H1 (cell line): ENCODE measurements around the gene SGK2. TPM values are rescaled to one million over a fixed set of nuclear protein-coding genes. Genes with fewer than 3 reads are reported as not detected.

Experiments used
- CTCF ChIA-PET: fragments of 300-600 bp; sonication (Branson Sonifier 250); formaldehyde crosslinking; loops from one replicate; lab custom pipeline; 2021; ENCODE audit not compliant: partially characterized antibody; lab: Charles Lee
- POLR2A ChIA-PET: fragments of 300-600 bp; sonication (Branson Sonifier 250); formaldehyde crosslinking; loops from one replicate; lab custom pipeline; 2021; ENCODE audit warnings: inconsistent platforms; ENCODE audit not compliant: partially characterized antibody; lab: Charles Lee
- DNase-seq, 2 experiments: peaks; one replicate each; pipeline versions ENCODE4 v3.0.0 to v3.0.0-alpha.2; 2010 to 2022; ENCODE audit warnings: low spot score in 2 of 2, low read depth in 1 of 2, mixed read lengths in 1 of 2
- FAIRE-seq: peaks from 2 replicates; lab custom pipeline; 2011; peaks lifted over from hg19 to GRCh38; lab: Jason Lieb, UNC
- H2AFZ ChIP-seq: 2 replicates; pipeline ENCODE4 v1.8.1; 2012; ENCODE audit warnings: low read length, inconsistent platforms
- H2AK5ac ChIP-seq: 2 replicates; pipeline ENCODE4 v1.6.1; 2013; ENCODE audit warnings: low read depth, low read length
- H2BK120ac ChIP-seq: replicated peaks from 2 replicates; pipeline ENCODE3; 2013; ENCODE audit warnings: low read depth, low read length, inconsistent platforms
- H2BK12ac ChIP-seq: 2 replicates; pipeline ENCODE4 v1.6.1; 2013; ENCODE audit warnings: low read depth, low read length
- H2BK15ac ChIP-seq: 2 replicates; pipeline ENCODE4 v1.6.1; 2013; ENCODE audit warnings: low read length
- H2BK20ac ChIP-seq: 2 replicates; pipeline ENCODE4 v1.6.1; 2013; ENCODE audit warnings: low read length
- H2BK5ac ChIP-seq: 2 replicates; pipeline ENCODE4 v1.6.1; 2013; ENCODE audit warnings: low read depth, low read length
- H3K14ac ChIP-seq: 2 replicates; pipeline ENCODE4 v1.6.1; 2013; ENCODE audit warnings: inconsistent platforms; ENCODE audit not compliant: insufficient read length
- H3K18ac ChIP-seq: 2 replicates; pipeline ENCODE4 v1.6.1; 2013; ENCODE audit warnings: low read length; ENCODE audit errors: extremely low read depth
- H3K23ac ChIP-seq: 2 replicates; pipeline ENCODE4 v1.6.1; 2013; ENCODE audit warnings: inconsistent platforms; ENCODE audit not compliant: insufficient read length
- H3K23me2 ChIP-seq: 2 replicates; pipeline ENCODE4 v1.6.1; 2013; ENCODE audit warnings: low read depth, low read length
- H3K27ac ChIP-seq: 2 replicates; pipeline ENCODE4 v1.6.1; 2011; ENCODE audit warnings: low read depth, low read length, inconsistent platforms
- H3K27me3 ChIP-seq, 4 experiments: replicated peaks in 1 of 4; 1 replicate in 1 of 4; 2 replicates in 3 of 4; pipeline versions ENCODE4 v1.6.1 to v1.8.1; 2011 to 2013; ENCODE audit warnings: low read length in 3 of 4, mild to moderate bottlenecking in 3 of 4, inconsistent platforms in 2 of 4, mixed read lengths in 2 of 4, moderate library complexity in 1 of 4; ENCODE audit not compliant: control insufficient read depth in 3 of 4, insufficient read depth in 3 of 4; ENCODE audit errors: extremely low read depth in 1 of 4
- H3K36me3 ChIP-seq, 4 experiments: 2 replicates each; pipeline versions ENCODE4 v1.6.1 to v1.8.1; 2011 to 2013; ENCODE audit warnings: mild to moderate bottlenecking in 4 of 4, low read length in 3 of 4, moderate library complexity in 2 of 4, control low read depth in 1 of 4, inconsistent platforms in 1 of 4; ENCODE audit not compliant: insufficient read depth in 4 of 4, control insufficient read depth in 2 of 4
- H3K4ac ChIP-seq: replicated peaks from 2 replicates; pipeline ENCODE3; 2013; ENCODE audit warnings: low read length, low read depth, mixed read lengths, inconsistent platforms; ENCODE audit not compliant: insufficient read length
- H3K4me1 ChIP-seq, 4 experiments: replicated peaks in 1 of 4; 1 replicate in 1 of 4; 2 replicates in 3 of 4; pipeline versions ENCODE4 v1.6.1 to v1.8.1; 2011 to 2013; ENCODE audit warnings: low read length in 3 of 4, inconsistent platforms in 2 of 4, mixed read lengths in 1 of 4; ENCODE audit not compliant: insufficient read depth in 4 of 4, control insufficient read depth in 3 of 4
- H3K4me2 ChIP-seq, 2 experiments: 2 replicates each; pipeline versions ENCODE4 v1.6.1 to v1.8.1; 2011 to 2013; ENCODE audit warnings: low read depth in 2 of 2, low read length in 2 of 2, control low read depth in 1 of 2, inconsistent platforms in 1 of 2, mild to moderate bottlenecking in 1 of 2; ENCODE audit not compliant: insufficient read depth in 1 of 2
- H3K4me3 ChIP-seq, 4 experiments: fragments of 200-600, 300-600 bp in 1 of 4; sonication (generic), shearing (Covaris generic), sonication (Bioruptor Twin) in 1 of 4; 2 replicates each; pipeline versions ENCODE4 v1.5.1 to v1.8.1; 2011 to 2016; ENCODE audit warnings: low read length in 4 of 4, low read depth in 3 of 4, control low read depth in 2 of 4, inconsistent platforms in 2 of 4, mild to moderate bottlenecking in 2 of 4, mixed read lengths in 1 of 4, moderate library complexity in 1 of 4; ENCODE audit not compliant: insufficient read depth in 2 of 4; ENCODE audit errors: extremely low read depth in 1 of 4
- H3K56ac ChIP-seq: replicated peaks from 2 replicates; pipeline ENCODE3; 2013; ENCODE audit warnings: low read depth, mild to moderate bottlenecking, mixed read lengths, low read length, inconsistent platforms; ENCODE audit not compliant: insufficient read length
- H3K79me1 ChIP-seq: 2 replicates; pipeline ENCODE4 v1.6.1; 2013; ENCODE audit warnings: low read depth, low read length, control low read depth
- H3K79me2 ChIP-seq, 2 experiments: 2 replicates each; pipeline versions ENCODE4 v1.6.1 to v1.8.1; 2012 to 2013; ENCODE audit warnings: low read length in 2 of 2, mild to moderate bottlenecking in 2 of 2, inconsistent platforms in 1 of 2; ENCODE audit not compliant: insufficient read depth in 2 of 2, control insufficient read depth in 1 of 2
- H3K9ac ChIP-seq, 4 experiments: replicated peaks in 1 of 4; 1 replicate in 1 of 4; 2 replicates in 3 of 4; pipeline versions ENCODE4 v1.6.1 to v1.8.1; 2011 to 2013; ENCODE audit warnings: low read depth in 3 of 4, low read length in 3 of 4, control low read depth in 2 of 4, mild to moderate bottlenecking in 2 of 4, moderate library complexity in 2 of 4, inconsistent platforms in 1 of 4; ENCODE audit errors: extremely low read depth in 1 of 4
- H3K9me3 ChIP-seq, 2 experiments: 2 replicates each; pipeline versions ENCODE4 v1.6.1 to v1.8.1; 2012 to 2013; ENCODE audit warnings: mild to moderate bottlenecking in 2 of 2, moderate library complexity in 2 of 2, control low read depth in 1 of 2, inconsistent platforms in 1 of 2, low read depth in 1 of 2, low read length in 1 of 2, mixed read lengths in 1 of 2; ENCODE audit not compliant: insufficient read depth in 2 of 2
- H4K20me1 ChIP-seq, 2 experiments: replicated peaks in 1 of 2; 2 replicates each; pipeline versions ENCODE3 to v1.8.1; 2011 to 2013; ENCODE audit warnings: inconsistent platforms in 2 of 2, low read length in 2 of 2, mild to moderate bottlenecking in 1 of 2; ENCODE audit not compliant: insufficient read depth in 2 of 2, control insufficient read depth in 1 of 2
- H4K5ac ChIP-seq: 2 replicates; pipeline ENCODE4 v1.6.1; 2013; ENCODE audit warnings: low read length, low read depth, mixed read lengths, inconsistent platforms; ENCODE audit not compliant: insufficient read length
- H4K8ac ChIP-seq: 2 replicates; pipeline ENCODE4 v1.8.0; 2013; ENCODE audit warnings: mild to moderate bottlenecking, moderate library complexity, low read length, inconsistent platforms; ENCODE audit not compliant: insufficient read depth; ENCODE audit errors: extremely low read depth
- H4K91ac ChIP-seq: replicated peaks from 2 replicates; pipeline ENCODE3; 2013; ENCODE audit warnings: low read length, mixed read lengths, inconsistent platforms; ENCODE audit not compliant: insufficient read length
- BACH1 ChIP-seq: IDR thresholded peaks from 2 replicates; pipeline ENCODE4 v1.6.1; 2012; ENCODE audit warnings: low read length, improper control_type of control experiment
- BRCA1 ChIP-seq: IDR thresholded peaks from 2 replicates; pipeline ENCODE4 v1.6.1; 2012; ENCODE audit warnings: low read depth, low read length, improper control_type of control experiment
- CEBPB ChIP-seq: IDR thresholded peaks from 2 replicates; pipeline ENCODE4 v1.6.1; 2012; ENCODE audit warnings: low read depth, low read length
- CTBP2 ChIP-seq: IDR thresholded peaks from 2 replicates; pipeline ENCODE4 v1.7.0; 2011; ENCODE audit warnings: borderline replicate concordance, mild to moderate bottlenecking, moderate library complexity, mixed read lengths, low read length; ENCODE audit not compliant: insufficient read depth, insufficient read length
- HDAC6 ChIP-seq: IDR thresholded peaks from one replicate; pipeline ENCODE4 v1.7.1; 2012; ENCODE audit warnings: low read depth, mild to moderate bottlenecking, inconsistent platforms, low read length, moderate library complexity
- KDM5A ChIP-seq: fragments of 200-600 bp; IDR thresholded peaks from 2 replicates; pipeline ENCODE4 v1.7.1; 2012; ENCODE audit warnings: mild to moderate bottlenecking, low read length, inconsistent platforms, mixed read lengths
- POLR2A ChIP-seq, 2 experiments: IDR thresholded peaks; 1 replicate in 1 of 2; 2 replicates in 1 of 2; pipeline ENCODE4 v1.6.1; 2011; ENCODE audit warnings: low read depth in 2 of 2, low read length in 2 of 2, mild to moderate bottlenecking in 2 of 2; ENCODE audit errors: control extremely low read depth in 1 of 2
- POU5F1 ChIP-seq: IDR thresholded peaks from 2 replicates; pipeline ENCODE4 v1.6.1; 2011; ENCODE audit warnings: low read depth, mild to moderate bottlenecking, low read length, moderate library complexity
- RBBP5 ChIP-seq: IDR thresholded peaks from 2 replicates; pipeline ENCODE4 v1.7.1; 2012; ENCODE audit warnings: low read depth, mild to moderate bottlenecking, inconsistent platforms, low read length, moderate library complexity, borderline replicate concordance
- RXRA ChIP-seq: IDR thresholded peaks from 2 replicates; pipeline ENCODE4 v1.6.1; 2011; ENCODE audit warnings: low read depth, mild to moderate bottlenecking, low read length, moderate library complexity; ENCODE audit not compliant: insufficient read depth
- SP4 ChIP-seq: IDR thresholded peaks from 2 replicates; pipeline ENCODE4 v1.6.1; 2012; ENCODE audit warnings: low read length, inconsistent platforms
- YY1 ChIP-seq: IDR thresholded peaks from 2 replicates; pipeline ENCODE4 v1.6.1; 2011; ENCODE audit warnings: low read depth, mild to moderate bottlenecking, low read length
- WGBS, 2 experiments: shearing (Covaris generic) in 1 of 2; methylation state at CpG; one replicate each; pipeline versions ENCODE4 v1.1.6 to v1.1.7; 2013 to 2015; ENCODE audit warnings: low lambda C conversion rate in 2 of 2, mixed read lengths in 2 of 2, inconsistent platforms in 1 of 2, low coverage in 1 of 2, missing lambda C conversion rate in 1 of 2; ENCODE audit not compliant: insufficient replicate concordance in 2 of 2, insufficient coverage in 1 of 2, insufficient read length in 1 of 2; ENCODE audit errors: extremely low coverage in 1 of 2, missing lambda C conversion rate in 1 of 2; 5-methylcytosine and 5-hydroxymethylcytosine counted together
- polyA plus RNA-seq, 7 experiments: library from polyadenylated mRNA; depleted of rRNA in 3 of 7; stranded (reverse) in 5 of 7; unstranded in 2 of 7; fragments of >200 nt in 5 of 7; fragments of 200-250 nt in 2 of 7; gene quantifications; 1 replicate in 5 of 7; 2 replicates in 1 of 7; 4 replicates in 1 of 7; pipeline versions ENCODE4 v1.2.1 to v1.2.3, GENCODE V29; 2011 to 2013; ENCODE audit warnings: missing spikeins in 2 of 7, mixed read lengths in 2 of 7
- total RNA-seq: library from RNA; stranded (reverse); fragmentation: NEBNext Ultra II Directional; extraction: Animal tissue kit (Norgen Biotek cat#: 25700); gene quantifications from 2 replicates; pipeline ENCODE4 v1.2.1, GENCODE V29; 2021
- TF ChIP-seq, protein P1 (sequence below): IDR thresholded peaks from 2 replicates; pipeline ENCODE4 v1.6.1; 2011; ENCODE audit warnings: low read depth, mild to moderate bottlenecking, low read length; ENCODE audit not compliant: insufficient read depth
- TF ChIP-seq, protein P2 (sequence below): IDR thresholded peaks from 2 replicates; pipeline ENCODE4 v1.6.1; 2011; ENCODE audit warnings: low read length, improper control_type of control experiment

Gene SGK2
- total and polyA plus RNA-seq, 2 of the 8 experiments (the other 6 are each of a cell fraction or from before 2014, with no cell fraction given), result 0.21 TPM; not detected in 1

DNA sequence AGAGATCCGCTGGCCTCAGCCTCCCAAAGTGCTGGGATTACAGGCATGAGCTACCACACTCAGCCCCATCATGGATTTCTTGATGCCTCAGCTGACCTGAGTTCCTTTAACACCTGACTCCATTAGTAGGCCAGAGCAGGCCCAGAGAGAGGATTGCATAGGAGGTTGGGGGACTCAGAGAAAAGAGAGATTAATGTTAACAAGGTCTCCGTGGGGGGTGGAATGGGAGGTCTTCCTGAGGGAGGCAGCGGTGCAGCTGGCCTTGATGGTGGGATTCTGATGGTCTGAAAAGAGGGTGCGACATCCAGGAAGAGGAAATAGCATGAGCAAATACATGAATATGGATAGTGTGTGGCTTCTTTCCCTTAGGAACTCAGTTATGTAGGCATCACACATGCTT, 9.9 kb downstream of the SGK2 start:
- Histone ChIP-seq H3K56ac (no peak overlapping the region), H3K9ac (no peak overlapping the region), H3K79me1 (no peaks in the 10 kb centered on the region), H2BK5ac (no peak overlapping the region), H3K14ac (no peak overlapping the region), H3K4me3 (no peak overlapping the region), H3K36me3 (no peaks in the 10 kb centered on the region), H4K5ac (no peak overlapping the region), H2AFZ (no peak overlapping the region), H4K20me1 (no peaks in the 10 kb centered on the region), H3K23ac (no peak overlapping the region), H2BK12ac (no peak overlapping the region), H2BK15ac (no peak overlapping the region), H3K4ac (no peak overlapping the region), H2AK5ac (no peak overlapping the region), H3K23me2 (peaks cover 3% of the 10 kb centered on the region; the same call in 1 of the 2 replicates), H3K27ac (no peak overlapping the region), H3K18ac (no peak overlapping the region), H2BK120ac (no peak overlapping the region), H2BK20ac (no peak overlapping the region), H3K4me2 (no peak overlapping the region), H4K91ac (no peak overlapping the region), H3K27me3 (no peaks in the 10 kb centered on the region), H3K4me1 (no peaks in the 10 kb centered on the region; a peak in 1 of 7 replicates), H3K79me2 (no peaks in the 10 kb centered on the region), H3K9me3 (no peaks in the 10 kb centered on the region), H4K8ac (no peak overlapping the region)
- ChIA-PET CTCF (interaction anchor here (0.8 to 7.7 kb wide), 4 partner anchors 20 to 426 kb away, joined by 3 to 43 read pairs (median 4); no protein-coding TSS in a partner anchor), POLR2A (interaction anchor here (0.6 to 1.2 kb wide), 3 partner anchors 17 to 110 kb away, joined by 3 read pairs; no protein-coding TSS in a partner anchor)
- DNase-seq (no peak), FAIRE-seq (no peak)
- WGBS, 2 experiments, result 81% methylated on average over 4 of the region's 4 CpGs; no CpG with 5 or more reads in 1 of the 2 experiments
- TF ChIP-seq BACH1 (no peak), SP4 (no peak), CEBPB (no peak), KDM5A (no peak), POLR2A (IDR thresholded peaks at IDR 0.05; ENCODE audit: control extremely low read depth in 1 of 2, low read depth in 2 of 2, low read length in 2 of 2) (no peak), RXRA (no peak), RBBP5 (no peak), HDAC6 (no peak), CTBP2 (no peak), YY1 (no peak), POU5F1 (no peak), BRCA1 (no peak)
- TF ChIP-seq, protein P1, sequence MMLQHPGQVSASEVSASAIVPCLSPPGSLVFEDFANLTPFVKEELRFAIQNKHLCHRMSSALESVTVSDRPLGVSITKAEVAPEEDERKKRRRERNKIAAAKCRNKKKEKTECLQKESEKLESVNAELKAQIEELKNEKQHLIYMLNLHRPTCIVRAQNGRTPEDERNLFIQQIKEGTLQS, result no peak
- TF ChIP-seq, protein P2, sequence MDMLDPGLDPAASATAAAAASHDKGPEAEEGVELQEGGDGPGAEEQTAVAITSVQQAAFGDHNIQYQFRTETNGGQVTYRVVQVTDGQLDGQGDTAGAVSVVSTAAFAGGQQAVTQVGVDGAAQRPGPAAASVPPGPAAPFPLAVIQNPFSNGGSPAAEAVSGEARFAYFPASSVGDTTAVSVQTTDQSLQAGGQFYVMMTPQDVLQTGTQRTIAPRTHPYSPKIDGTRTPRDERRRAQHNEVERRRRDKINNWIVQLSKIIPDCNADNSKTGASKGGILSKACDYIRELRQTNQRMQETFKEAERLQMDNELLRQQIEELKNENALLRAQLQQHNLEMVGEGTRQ, result no peak
